DMS79 (cell line): ENCODE measurements around the gene GMDS.

ENCODE experiments used
- DNase-seq: peaks from one replicate; lab custom pipeline; 2025; lab: John Stamatoyannopoulos, UW

Gene GMDS

DNA sequence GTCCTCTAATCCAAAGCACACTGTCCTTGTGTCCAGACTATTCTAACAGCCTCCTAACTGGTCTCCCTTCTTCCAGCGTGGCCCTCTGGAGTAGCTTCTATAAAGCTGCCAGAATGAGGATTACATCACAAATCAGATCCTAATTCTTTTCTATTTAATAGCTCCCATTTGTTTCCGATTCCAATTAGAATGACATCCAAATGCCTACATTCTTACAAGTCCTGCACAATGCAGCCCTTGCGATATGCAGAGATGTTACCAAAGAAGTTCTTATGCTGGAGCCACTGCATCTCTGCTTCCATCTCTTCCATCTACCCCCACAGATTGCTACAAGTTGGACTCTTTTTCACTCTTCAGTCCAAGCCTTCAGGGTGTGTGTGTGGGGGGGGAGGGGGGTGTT, 40.0 kb downstream of the GMDS start:
- no peak for DNase-seq

DNA sequence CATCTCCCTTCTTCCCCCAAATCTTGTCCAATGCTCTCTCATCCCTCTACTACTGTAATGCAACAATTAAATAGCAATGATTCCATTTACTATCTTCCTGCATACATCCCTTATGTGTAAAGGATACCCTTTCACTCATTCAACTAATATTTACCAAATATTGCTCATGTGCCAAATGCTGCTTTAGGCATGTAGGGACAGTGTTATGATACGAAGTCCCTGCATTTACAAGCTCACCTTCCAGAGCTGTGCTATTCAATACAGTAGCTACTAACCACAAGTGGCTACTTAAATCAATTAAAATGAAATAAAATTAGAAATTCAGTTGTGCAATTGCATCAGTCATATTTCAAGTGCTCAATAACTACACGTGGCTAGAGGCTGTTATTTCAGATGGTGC, 41.1 kb downstream of the GMDS start:
- peak; percentile 54 for DNase-seq

DNA sequence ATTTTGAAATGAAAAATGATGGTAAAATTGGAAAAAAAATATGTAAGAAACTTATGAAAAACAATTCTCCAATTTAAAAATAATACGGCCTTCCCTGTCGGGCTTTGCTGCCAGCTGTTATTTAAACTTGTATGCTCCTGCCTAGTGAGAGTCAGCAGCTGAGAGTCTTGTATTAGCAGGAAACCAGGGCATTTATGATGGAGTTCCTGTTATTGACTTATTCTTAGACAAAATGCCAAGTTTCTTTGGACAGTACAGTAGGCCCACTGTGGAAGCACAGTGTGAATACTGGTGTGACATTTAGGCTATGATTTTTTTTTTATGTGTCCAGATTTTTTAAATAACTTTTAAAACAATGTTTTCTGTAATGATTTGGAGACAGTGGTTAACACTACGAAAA, 42.1 kb downstream of the GMDS start:
- no peak for DNase-seq

DNA sequence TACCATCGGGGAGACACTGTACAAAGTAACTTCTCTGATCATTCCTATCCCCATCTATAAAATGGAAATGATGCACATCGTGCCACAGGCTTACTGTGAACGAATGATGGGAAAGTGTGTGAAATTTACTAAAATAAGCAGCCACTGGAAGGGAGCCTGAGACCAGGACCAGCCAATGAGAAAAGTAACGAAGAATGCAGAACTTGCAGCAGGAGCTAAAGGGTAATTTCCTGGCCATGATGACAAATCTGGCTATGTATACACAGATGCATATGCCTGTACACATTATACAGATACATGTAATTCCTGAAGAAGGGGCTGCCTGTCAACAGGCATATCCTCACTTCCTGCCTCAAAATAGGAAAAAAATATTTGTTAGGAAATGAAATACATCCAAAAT, 47.4 kb downstream of the GMDS start:
- DNase-seq: no peak

DNA sequence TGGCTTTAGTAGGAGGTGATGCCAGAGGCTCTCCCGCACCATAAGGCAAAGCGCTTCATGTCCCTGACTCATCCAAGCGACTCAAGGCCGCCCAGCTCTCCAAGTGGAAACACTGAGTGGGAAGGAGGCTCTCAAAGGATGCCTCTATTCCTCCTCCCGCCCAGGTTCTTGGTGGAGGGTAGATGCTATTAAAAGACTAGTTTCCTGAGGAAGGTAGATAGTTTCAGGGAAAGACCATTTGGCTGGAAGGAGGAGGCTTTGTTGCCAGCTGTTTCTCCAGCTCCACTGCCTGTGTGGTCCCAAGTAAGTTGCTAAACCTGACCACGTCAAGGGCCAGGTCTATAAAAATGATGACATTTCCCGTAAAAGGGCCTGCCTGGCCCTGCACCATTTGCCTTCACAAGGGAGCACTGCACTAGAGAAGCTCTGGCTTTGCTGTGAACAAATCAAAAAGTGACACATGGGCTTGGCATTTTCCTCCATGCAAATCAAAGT, 48.2 kb downstream of the GMDS start:
- DNase-seq: no peak

DNA sequence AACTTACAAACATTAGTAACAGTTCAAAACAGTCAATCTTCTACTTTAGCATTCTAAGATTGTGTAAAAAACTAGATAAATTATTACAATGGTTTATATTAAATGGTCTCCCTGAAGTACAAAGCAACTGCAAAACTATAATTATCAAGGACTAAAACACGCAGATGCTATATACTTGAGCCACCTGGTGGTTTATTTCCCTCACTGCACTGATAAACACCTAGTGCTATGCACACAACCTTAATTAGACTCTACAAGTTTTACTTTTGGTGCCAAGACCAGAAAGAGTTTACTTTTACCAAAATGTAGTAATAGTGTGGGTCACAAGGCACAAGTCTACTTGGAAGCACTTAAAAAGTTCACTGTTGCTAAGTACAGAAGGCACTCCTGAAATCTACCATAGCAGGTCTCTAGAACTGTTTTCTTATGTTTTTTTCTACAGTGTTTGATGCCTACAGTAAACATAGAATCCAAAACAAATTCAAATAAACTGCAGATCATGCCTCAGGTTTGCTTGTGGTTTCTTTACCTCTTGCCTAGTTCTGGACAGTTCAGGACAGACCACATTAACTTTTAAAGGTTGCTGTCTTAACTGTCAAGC, 49.2 kb downstream of the GMDS start:
- no peak for DNase-seq

DNA sequence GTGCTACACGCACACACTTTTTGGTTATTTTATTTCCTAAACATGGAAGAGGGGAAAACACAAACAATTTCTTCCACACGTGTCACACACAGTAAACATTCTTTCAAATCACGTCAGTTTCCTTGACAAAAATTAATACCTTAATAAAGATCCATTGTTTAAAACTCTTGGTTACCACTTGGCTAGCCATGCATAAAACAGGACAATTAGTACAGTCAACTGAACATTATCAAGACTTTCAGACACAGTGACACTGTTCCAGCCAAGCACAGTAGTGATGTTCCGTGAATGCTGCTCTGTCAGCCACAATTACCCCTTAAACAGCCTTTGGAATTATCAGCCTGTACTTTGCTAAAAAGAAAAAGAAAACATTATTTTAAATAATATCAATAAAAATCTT, 50.8 kb downstream of the GMDS start:
- DNase-seq: no peak

DNA sequence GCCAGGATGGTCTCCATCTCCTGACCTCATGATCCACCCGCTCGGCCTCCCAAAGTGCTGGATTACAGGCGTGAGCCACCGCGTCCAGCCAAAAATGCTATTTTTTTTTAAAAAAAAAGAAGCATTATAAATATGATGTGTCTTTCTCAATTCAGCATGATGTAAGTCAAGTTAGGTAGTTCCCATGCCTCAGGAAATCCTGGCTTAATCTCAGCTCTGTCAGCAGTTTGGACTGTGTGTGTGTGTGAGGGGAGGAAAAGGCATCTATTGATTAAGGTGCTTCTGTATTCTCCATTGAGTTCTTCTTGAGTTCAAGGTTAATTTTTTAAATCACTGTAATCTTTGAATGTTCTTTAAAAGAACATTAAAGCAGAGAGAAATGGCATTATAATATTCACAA, 51.5 kb downstream of the GMDS start:
- no peak for DNase-seq

DNA sequence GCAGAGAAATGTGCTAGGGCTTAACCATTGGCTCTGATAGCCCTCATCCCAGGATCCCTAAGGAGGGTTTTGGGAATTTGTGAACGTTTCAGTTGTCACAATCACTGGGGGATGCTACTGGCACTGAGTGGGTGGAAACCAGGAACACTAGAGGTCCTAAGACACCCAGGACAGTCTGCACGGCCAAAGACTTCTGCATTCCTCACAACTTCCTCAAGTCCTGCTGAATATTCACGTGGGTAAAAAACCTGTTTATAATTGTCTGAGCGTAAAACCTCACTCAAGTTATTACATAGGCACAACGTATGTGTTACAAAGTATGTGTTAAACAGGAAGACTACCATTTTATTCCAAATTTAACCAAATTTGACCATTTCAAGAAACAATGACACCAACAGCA, 52.4 kb downstream of the GMDS start:
- no peak for DNase-seq

DNA sequence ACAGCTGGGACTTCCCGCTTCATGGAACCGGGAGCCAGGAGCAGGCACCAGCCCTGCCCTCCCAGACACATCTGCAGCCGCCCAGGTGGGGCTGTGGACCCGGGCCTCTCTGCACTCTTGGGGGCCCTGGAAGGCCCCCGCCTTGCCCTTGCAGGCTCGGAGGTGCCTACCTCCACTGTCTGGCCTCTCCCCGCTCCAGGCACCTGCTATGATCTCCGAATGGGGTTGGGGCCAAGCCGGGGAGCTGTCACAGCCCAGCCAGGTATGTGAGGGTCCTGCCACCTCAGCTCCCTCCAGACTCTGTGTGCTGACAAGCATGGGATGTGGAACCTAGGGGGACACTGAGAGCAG, 54.0 kb downstream of the GMDS start:
- DNase-seq: no peak

DNA sequence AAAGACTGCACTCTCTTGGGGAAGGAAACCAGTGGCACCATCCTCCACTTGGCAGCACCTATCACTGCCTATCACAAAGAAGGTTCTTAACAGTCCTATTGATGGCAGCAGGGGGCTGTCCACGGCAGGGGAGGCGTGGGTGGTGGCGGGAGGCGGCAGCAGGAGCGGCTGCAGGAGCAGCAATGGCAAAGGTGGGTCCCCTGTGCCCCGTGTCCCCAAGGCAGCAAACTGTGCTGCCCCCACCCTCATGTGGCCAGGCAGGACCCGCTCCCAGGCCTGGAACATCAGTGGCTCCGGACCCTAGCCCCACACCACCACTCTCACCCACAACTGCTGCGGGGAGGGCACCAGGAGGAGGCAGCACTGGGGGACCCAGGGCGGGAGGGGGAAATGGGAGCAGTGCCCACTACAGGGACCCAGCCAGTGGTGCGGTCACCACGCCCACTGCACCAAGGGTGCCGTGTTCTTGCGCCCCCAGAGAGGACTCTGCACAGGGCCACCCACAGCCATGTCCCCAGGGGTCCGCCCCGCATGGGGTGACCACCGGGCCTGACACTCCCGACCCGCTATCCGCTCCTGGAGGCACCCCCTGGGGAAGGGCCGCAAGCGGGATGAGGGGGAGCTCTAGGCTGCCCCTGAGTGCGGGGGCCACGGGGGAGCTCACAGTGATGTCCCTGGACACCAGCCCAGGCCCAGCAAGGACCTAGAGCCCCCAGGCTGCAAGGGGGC, 54.6 kb downstream of the GMDS start:
- no peak for DNase-seq

DNA sequence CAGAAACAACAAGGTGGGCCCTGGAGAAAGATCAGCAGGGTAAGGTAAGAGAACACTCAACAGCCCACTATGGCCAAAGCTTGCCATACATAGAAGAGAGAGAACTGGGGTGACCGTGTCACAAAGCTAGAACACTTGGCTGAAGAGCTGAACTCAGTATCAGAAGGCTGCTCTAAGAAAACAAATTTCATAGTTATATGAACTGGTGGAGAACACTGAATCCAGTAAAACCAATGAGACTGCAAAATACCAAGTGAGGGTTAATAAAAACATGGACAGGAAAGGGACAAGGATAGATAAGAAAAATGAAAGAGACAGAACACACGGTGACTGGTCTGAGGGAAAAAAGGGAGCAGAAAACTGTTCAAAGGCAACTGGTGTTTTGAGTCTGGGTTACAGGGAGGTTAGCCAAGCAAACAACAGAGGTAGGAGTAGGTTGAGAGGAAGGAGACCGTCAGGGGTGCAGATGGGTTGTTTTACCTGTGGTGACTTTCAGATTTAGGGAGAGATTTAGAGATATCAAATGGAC, 56.5 kb downstream of the GMDS start:
- no peak for DNase-seq

DNA sequence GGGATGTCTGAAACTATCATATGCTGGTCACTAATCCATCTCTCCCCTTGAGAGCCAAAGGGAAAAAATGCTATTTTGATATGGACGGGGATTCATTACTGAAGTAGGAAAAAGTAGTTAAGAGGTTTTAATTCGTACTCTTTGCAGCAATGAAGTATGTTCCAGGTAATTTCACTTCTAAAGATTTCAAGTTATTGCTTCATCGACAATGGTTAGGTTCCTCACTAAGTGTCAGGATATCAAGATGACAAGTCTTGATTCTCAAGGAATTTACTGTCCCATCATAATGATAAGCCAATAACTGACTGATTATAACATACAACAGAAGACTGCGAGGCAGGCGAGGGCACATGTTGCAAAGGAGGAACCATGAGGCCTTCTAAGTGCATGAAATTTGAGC, 57.0 kb downstream of the GMDS start:
- no peak for DNase-seq

DNA sequence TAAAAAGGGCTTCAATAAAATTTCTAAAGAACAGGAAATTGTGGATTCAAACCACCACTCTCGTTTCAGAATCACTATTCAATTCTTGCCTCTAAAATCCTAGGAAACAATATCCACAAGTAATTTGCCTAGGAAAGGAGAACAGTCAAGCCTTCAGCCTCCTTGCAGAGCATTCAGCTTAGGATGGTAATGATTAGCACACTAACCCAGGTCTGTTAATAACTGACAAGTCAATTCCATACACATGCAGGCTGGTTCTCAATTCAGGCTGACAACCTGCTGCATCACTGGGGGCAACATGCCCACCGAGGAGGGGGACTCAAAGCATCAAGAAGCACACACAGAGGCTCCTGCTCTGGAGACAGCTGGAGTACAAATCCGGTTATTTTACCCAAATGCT, 57.6 kb downstream of the GMDS start:
- no peak for DNase-seq

DNA sequence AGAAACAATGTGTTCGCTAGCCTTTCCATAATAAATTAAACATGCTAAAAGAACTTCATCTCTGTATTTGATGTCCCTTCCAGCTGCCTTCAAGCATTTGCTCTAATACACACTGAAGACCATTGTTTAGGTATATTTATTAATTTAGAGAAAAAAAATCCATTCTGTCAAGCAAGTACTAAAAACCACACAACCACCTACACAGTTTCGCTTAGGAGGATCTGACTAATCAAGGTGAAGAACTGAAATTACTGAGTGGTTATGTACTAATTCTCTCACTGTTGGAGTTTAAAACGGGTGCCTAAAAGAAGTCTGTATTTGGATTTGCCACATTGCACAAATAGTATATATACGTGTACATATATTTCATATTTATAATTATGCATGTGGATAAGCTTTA, 58.9 kb downstream of the GMDS start:
- DNase-seq: no peak

DNA sequence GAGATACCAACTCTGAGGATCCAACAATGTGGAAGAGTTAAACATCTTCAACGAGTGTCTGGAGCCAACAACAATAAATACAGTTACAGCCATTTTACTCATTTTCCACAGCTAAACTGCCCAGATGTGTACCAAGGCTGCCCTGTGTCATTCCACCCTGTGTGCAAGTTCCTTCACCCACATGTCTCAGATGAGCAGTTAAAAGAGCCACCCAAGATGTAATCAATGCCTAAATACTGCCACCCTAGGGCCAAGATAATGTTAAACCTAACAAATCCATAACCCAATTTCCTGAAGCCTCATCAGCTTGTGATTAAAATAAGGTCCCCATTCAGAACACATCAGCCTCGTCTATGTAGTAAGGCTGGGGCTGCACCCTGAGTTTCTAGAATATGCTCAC, 59.9 kb downstream of the GMDS start:
- no peak for DNase-seq

DNA sequence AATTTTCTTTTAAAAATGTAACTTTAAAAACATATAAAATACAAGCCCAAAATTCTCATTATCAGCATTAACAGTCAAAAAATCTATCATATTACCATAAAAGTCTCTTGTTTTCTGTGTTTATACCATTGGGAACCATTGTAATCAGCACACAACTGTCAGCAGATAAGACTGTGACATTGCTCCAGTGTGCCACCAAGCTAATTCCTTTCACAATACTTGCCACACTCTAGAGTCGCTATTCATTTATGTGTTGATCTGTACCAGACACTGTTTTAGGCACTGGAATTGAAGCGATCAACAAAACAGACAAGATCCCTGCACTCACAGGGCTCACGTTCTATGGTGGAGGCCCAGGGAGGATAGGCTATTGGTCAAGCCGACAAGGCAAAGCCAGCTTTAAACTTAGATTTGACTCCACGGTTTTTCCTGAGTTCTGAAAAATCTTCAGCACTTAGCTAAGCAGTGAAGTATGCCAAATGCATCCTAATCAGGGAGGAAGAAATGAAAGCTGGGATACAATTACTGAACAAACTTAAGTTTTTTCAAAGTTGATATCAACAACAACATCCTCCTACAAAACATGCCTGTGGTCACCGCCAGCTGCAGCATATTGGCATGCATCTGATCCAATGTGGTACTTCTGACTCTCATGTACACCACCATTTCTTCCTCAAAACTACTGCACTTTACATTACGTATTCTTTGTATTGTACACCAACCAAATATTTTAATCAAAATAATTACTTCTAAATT, 60.5 kb downstream of the GMDS start:
- no peak for DNase-seq

DNA sequence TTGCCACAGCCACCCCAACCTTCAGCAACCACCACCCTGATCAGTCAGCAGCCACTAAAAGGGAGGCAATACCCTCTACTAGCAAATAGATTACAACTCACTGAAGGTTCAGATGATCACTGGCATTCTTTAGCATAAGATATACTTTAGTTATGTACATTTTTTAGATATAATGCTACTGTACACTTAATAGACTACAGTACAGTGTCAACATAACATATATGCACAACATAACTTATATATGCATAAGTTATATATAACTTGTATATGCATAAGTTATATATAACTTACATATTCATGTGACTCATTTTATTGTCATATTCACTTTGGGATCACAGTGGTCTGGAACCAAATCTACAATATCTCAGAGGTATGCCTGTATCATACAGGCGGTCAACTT, 61.7 kb downstream of the GMDS start:
- no peak for DNase-seq

DNA sequence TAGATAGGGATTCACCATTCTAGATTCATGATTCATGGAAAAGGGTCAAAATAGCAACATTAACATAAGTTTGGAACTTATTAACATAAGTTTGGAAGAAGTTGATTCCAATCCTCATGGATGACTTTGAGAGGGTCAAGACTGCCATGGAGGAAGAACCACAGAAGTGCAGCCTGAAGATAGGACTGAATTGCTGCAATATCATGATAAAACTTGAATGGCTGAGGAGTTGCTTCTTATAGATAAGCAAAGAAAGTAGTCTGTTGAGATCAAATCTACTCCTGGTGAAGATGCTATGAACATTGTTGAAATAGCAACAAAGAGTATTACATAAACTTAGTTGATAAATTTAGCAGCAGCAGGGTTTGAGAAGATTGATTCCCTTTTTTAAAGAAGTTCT, 62.2 kb downstream of the GMDS start:
- DNase-seq: no peak

DNA sequence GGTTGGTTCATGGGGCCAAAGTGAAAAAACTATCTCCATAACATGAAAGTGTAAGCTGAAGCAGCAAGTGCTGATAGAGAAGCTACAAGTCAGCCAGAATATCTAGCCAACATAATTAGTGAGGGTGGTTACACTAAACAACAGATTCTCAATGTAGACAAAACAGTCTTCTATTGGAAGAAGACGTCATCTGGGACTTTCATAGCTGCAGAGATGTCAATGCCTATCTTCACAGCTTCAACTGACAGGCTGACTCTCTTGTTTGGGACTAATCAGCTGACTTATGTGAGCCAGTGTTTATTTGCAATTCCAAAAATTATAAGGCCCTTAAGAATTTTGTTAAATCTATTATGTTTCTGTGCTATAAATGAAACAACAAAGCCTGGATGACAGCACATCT, 63.2 kb downstream of the GMDS start:
- no peak for DNase-seq

DNA sequence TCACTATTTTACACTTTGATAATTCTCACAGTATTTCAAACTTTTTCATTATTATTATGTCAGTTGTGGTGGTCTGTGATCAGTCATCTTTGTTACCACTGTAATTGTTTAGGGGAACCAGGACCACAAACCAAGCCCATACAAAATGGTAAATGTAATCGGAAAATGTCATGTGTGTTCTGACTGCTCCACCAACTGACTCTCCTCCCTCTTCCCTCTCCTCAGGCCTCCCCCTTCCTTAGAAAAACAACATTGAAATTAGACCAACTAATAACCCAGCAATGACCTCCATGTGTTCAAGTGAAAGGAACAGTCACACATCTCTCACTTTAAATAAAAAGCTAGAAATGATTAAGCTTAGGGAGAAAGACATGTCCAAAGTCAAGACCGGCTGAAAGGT, 63.8 kb downstream of the GMDS start:
- no peak for DNase-seq

DNA sequence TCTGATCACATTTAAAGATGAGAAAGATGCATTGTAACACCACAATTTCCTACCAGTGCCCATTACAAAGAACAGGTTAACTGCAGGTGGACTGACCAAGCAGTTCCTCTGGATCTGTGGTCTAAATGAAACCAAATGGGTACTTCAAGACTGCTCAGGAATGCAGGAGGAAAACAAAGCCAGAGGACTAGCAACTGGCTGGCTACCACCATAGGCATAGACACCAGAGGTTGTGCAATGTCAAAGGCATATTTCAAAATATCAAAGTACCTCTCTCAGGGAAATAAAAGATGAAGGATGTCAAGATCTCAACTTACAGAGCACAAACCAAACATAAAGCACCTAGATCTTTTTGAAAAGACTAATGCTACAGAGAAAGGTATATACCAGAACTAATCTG, 65.5 kb downstream of the GMDS start:
- no peak for DNase-seq

DNA sequence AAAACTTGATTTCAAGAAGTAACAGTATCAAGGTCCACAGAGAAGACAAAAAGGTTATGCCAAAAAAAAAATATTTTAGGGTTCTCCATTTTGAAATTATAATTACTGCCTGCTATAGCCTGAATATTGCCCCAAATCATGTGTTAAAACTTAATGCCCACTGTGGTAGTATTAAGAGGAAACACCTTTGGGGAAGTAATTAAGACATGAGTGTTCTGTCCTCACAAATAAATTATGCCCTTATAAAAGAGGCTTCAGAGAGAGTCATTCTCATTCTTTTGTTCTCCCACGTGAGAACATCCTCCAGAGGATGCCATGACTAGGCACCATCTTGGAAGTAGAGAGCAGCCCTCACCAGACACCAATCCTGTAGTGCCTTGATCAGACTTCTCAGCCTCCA, 66.2 kb downstream of the GMDS start:
- no peak for DNase-seq
